Tongue (tissue), 2 donors: ENCODE measurements around the gene FXYD7. TPM values are rescaled to one million over a fixed set of nuclear protein-coding genes. Genes with fewer than 3 reads are reported as not detected.
"Not testable (repeated sequence)": the region's sequence is repeated elsewhere in the genome, so short reads cannot be mapped to it uniquely, and the experiment has no call there.

ENCODE experiments used
- DNase-seq: peaks from one replicate; pipeline ENCODE4 v3.0.0-alpha.2; 2015
- total RNA-seq: library from RNA; depleted of rRNA; stranded (reverse); fragments of >200 nt; gene quantifications from one replicate; pipeline ENCODE4 v1.2.3, GENCODE V29; 2014

FXYD7 gene
- total RNA-seq, 1 donor from 2014 or later: not detected

GRCh38 chr19:35144600-35145436, 1.8 kb downstream of the FXYD7 start:
- no peak for DNase-seq

- DNase-seq: no peak
Measured at GRCh38 chr19:35146746-35147459, 3.8 kb downstream of the FXYD7 start.

GRCh38 chr19:35149463-35149862, 6.4 kb downstream of the FXYD7 start:
- no peak for DNase-seq

GRCh38 chr19:35150445-35150844, 7.4 kb downstream of the FXYD7 start:
- no peak for DNase-seq

GRCh38 chr19:35151273-35152065, 8.4 kb downstream of the FXYD7 start:
- no peak for DNase-seq

- not testable (repeated sequence) for DNase-seq
Measured at GRCh38 chr19:35153129-35153522, 10.1 kb downstream of the FXYD7 start.

- peak; percentile 28 for DNase-seq
Measured at GRCh38 chr19:35153701-35154524, 10.9 kb downstream of the FXYD7 start.

- peak; percentile 51 for DNase-seq
Measured at GRCh38 chr19:35154525-35155406, 11.7 kb downstream of the FXYD7 start, which contains the start of gene FXYD5. TSS of gene FXYD5 (plus strand) at chr19:35154735. CDS start at chr19:35155551, 816 bp downstream.

GRCh38 chr19:35155441-35155840, 12.4 kb downstream of the FXYD7 start:
- no peak for DNase-seq

- no peak for DNase-seq
Measured at GRCh38 chr19:35155981-35156672, 13.1 kb downstream of the FXYD7 start.

- DNase-seq: no peak
Measured at GRCh38 chr19:35156673-35157014, 13.6 kb downstream of the FXYD7 start.

- DNase-seq: no peak
Measured at GRCh38 chr19:35157431-35157830, 14.4 kb downstream of the FXYD7 start.

GRCh38 chr19:35159606-35160005, 16.6 kb downstream of the FXYD7 start:
- DNase-seq: no peak

- no peak for DNase-seq
Measured at GRCh38 chr19:35160629-35161433, 17.8 kb downstream of the FXYD7 start.

- no peak for DNase-seq
Measured at GRCh38 chr19:35161434-35161743, 18.3 kb downstream of the FXYD7 start.

- DNase-seq: no peak
Measured at GRCh38 chr19:35162471-35163326, 19.6 kb downstream of the FXYD7 start.

GRCh38 chr19:35164418-35164817, 21.4 kb downstream of the FXYD7 start:
- DNase-seq: no peak
